Calu3 (cell line): ENCODE data around the gene ZNF107. TPM values are rescaled to one million over a fixed set of nuclear protein-coding genes. Genes with fewer than 3 reads are reported as not detected.

Experiments used
- Bru-seq: library from RNA; stranded (reverse); fragments of 400-500 nt; gene quantifications from one replicate; lab custom pipeline; 2021; lab: Mats Ljungman, UMichigan
- BruChase-seq, 2 experiments: library from RNA; stranded (reverse); fragments of 400-500 nt; gene quantifications; one replicate each; lab custom pipeline; 2021; lab: Mats Ljungman, UMichigan
- BruUV-seq: library from RNA; stranded (reverse); fragments of 400-500 nt; replicated peaks from 2 replicates; lab custom pipeline; 2021; lab: Mats Ljungman, UMichigan
- CTCF ChIA-PET: fragments of 300-600 bp; sonication (Branson Sonifier 250); formaldehyde crosslinking; loops from one replicate; lab custom pipeline; 2022; ENCODE audit warnings: antibody characterized with exemption; lab: Charles Lee
- DNase-seq: peaks from one replicate; pipeline ENCODE4 v3.0.0; 2022
- H3K27ac Mint-ChIP-seq: one replicate; pipeline ENCODE4 v1.8.0; 2022; ENCODE audit warnings: mixed read lengths; ENCODE audit not compliant: unreplicated experiment
- H3K27me3 Mint-ChIP-seq: one replicate; pipeline ENCODE4 v1.8.0; 2022; ENCODE audit warnings: mixed read lengths; ENCODE audit not compliant: unreplicated experiment
- H3K36me3 Mint-ChIP-seq: one replicate; pipeline ENCODE4 v1.8.0; 2022; ENCODE audit warnings: mild to moderate bottlenecking, moderate library complexity, mixed read lengths; ENCODE audit not compliant: insufficient read depth, unreplicated experiment
- H3K4me1 Mint-ChIP-seq: one replicate; pipeline ENCODE4 v1.8.0; 2022; ENCODE audit warnings: mild to moderate bottlenecking, low read depth, mixed read lengths; ENCODE audit not compliant: unreplicated experiment
- H3K4me3 Mint-ChIP-seq: one replicate; pipeline ENCODE4 v1.8.0; 2022; ENCODE audit warnings: mild to moderate bottlenecking, low read depth, moderate library complexity, mixed read lengths; ENCODE audit not compliant: unreplicated experiment
- H3K9me3 Mint-ChIP-seq: one replicate; pipeline ENCODE4 v1.8.0; 2022; ENCODE audit warnings: low read depth, mixed read lengths; ENCODE audit not compliant: unreplicated experiment
- CTCF ChIP-seq: fragments of 200-600 bp; IDR thresholded peaks from one replicate; pipeline ENCODE4 v1.8.0; 2022; ENCODE audit warnings: antibody characterized with exemption; ENCODE audit not compliant: unreplicated experiment
- intact Hi-C: fragments of 100-400 bp; cut with micrococcal nuclease; formaldehyde crosslinking; loops from one replicate; pipeline ENCODE4 v1.10.0; 2022; ENCODE audit not compliant: unreplicated experiment
- long read RNA-seq: library from polyadenylated mRNA; stranded (forward); transcript quantifications from one replicate; pipeline ENCODE4 v2.0.0, GENCODE V29; 2022
- total RNA-seq: library from RNA; stranded (reverse); gene quantifications from 2 replicates; pipeline ENCODE4 v1.2.3, GENCODE V29; 2022

The ZNF107 gene
- 7.7 TPM in 2 replicates for total RNA-seq
- Bru-seq, nascent RNA: percentile 82 among the genes with signal in this experiment
- BruChase-seq, experiment 1, labeled RNA remaining after a 6-hour chase: percentile 72 among the genes with signal in this experiment
- BruChase-seq, experiment 2, labeled RNA remaining after a 2-hour chase: percentile 76 among the genes with signal in this experiment
- long read RNA-seq, full-length matches to known transcripts: 2 of 5 reads
- long read RNA-seq, partial matches to known transcripts: 0 of 5 reads
- long read RNA-seq, other reads (novel, unspliced or antisense): 3 of 5 reads

GRCh38 chr7:64665980-64666662 lies at the start of gene ZNF107:
Gene ZNF107 (plus strand): TSS chr7:64666133. CDS start chr7:64666283, 150 bp downstream.
- H3K4me3 Mint-ChIP-seq: peak within 1 kb of the TSS; percentile 81
- CTCF ChIA-PET: interaction anchor here (1.1 kb wide), 1 partner anchor 128 kb away, joined by 3 read pairs; the partner anchor contains the start of gene ZNF138
- H3K27ac Mint-ChIP-seq: peak within 1 kb of the TSS; percentile 54
- H3K27me3 Mint-ChIP-seq: no peaks in the 10 kb centered on the region
- BruUV-seq: no TSS peak
- peaks cover 16% of the 10 kb centered on the region for H3K36me3 Mint-ChIP-seq
- DNase-seq: peak; percentile 81
- no peak for TF ChIP-seq CTCF
- no peaks in the 10 kb centered on the region for H3K4me1 Mint-ChIP-seq
- intact Hi-C loops: no loop called here
- peaks cover 14% of the 10 kb centered on the region for H3K9me3 Mint-ChIP-seq

GRCh38 chr7:64618785-64619456 lies 47.0 kb upstream of the ZNF107 start:
- DNase-seq: peak; percentile 22
- TF ChIP-seq CTCF: peak; percentile 31
- no TSS peak for BruUV-seq
- H3K27me3 Mint-ChIP-seq: no peaks in the 10 kb centered on the region
- no peak overlapping the region for H3K4me3 Mint-ChIP-seq
- H3K36me3 Mint-ChIP-seq: no peaks in the 10 kb centered on the region
- peaks cover 5% of the 10 kb centered on the region for H3K9me3 Mint-ChIP-seq
- no peaks in the 10 kb centered on the region for H3K4me1 Mint-ChIP-seq
- CTCF ChIA-PET: no interaction called here
- intact Hi-C loops: no loop called here
- H3K27ac Mint-ChIP-seq: no peak overlapping the region

- H3K27ac Mint-ChIP-seq: no peak overlapping the region
- TF ChIP-seq CTCF: no peak
- no peak overlapping the region for H3K4me3 Mint-ChIP-seq
- peaks cover 5% of the 10 kb centered on the region for H3K9me3 Mint-ChIP-seq
- CTCF ChIA-PET: no interaction called here
- H3K27me3 Mint-ChIP-seq: no peaks in the 10 kb centered on the region
- no TSS peak for BruUV-seq
- H3K36me3 Mint-ChIP-seq: no peaks in the 10 kb centered on the region
- DNase-seq: no peak
- H3K4me1 Mint-ChIP-seq: no peaks in the 10 kb centered on the region
- intact Hi-C loops: no loop called here
These were observed 46.2 kb upstream of the ZNF107 start for GRCh38 chr7:64619705-64620104.

- no peak for DNase-seq
- TF ChIP-seq CTCF: no peak
- no peak overlapping the region for H3K4me3 Mint-ChIP-seq
- no peaks in the 10 kb centered on the region for H3K4me1 Mint-ChIP-seq
- no TSS peak for BruUV-seq
- H3K9me3 Mint-ChIP-seq: peaks cover 8% of the 10 kb centered on the region
- H3K36me3 Mint-ChIP-seq: no peaks in the 10 kb centered on the region
- intact Hi-C loops: no loop called here
- no peaks in the 10 kb centered on the region for H3K27me3 Mint-ChIP-seq
- CTCF ChIA-PET: no interaction called here
- H3K27ac Mint-ChIP-seq: no peak overlapping the region
These were observed 44.3 kb upstream of the ZNF107 start for GRCh38 chr7:64621656-64622055.
